Upper lobe of left lung (tissue), 4 donors: ENCODE results near the gene ATG2B.

ENCODE experiments used
- EP300 ChIP-seq, 4 donors: sonication (generic); formaldehyde crosslinking; IDR thresholded peaks; one replicate each; pipeline ENCODE4 v1.5.1; 2017; ENCODE audit warnings: antibody characterized with exemption in 4 of 4, control low read depth in 2 of 4
- POLR2A ChIP-seq, 4 donors: fragments of 450-650 bp; IDR thresholded peaks; one replicate each; pipeline ENCODE4 v1.5.1; 2016 to 2017; ENCODE audit warnings: antibody characterized with exemption in 4 of 4, mild to moderate bottlenecking in 2 of 4
- POLR2AphosphoS5 ChIP-seq, 2 donors: sonication (generic); formaldehyde crosslinking; IDR thresholded peaks; one replicate each; pipeline ENCODE4 v1.5.1; 2017; ENCODE audit warnings: antibody characterized with exemption in 2 of 2
- TF ChIP-seq, protein P1 (sequence below), 6 experiments: fragments of 450-650 bp in 4 of 6; fragments of 200-600 bp in 2 of 6; sonication (generic) in 2 of 6; IDR thresholded peaks; one replicate each; pipeline ENCODE4 v1.5.1; 2016 to 2019; ENCODE audit warnings: antibody characterized with exemption in 6 of 6

DNA sequence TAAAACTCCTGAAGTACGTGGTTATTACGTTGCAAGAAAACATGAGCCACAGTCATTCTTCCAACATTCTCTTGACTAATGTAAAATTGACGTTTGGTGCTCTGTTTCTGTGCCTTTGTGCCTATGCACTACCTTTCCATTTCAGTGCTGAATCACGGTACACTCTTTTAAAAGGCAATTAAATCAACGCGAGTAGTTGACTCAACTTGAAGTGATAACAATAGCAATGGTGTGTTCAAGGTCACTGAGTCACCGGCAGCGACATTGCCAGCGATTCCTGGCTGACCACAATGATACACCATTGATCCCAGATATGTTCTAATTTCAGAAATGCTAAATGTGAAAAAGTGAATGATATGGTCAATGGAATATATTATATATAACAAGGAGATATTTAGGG lies 46.6 kb upstream of the ATG2B start:
- TF ChIP-seq POLR2A (IDR thresholded peaks at IDR 0.05) (no peak), EP300 (IDR thresholded peaks at IDR 0.05) (no peak), POLR2AphosphoS5 (IDR thresholded peaks at IDR 0.05) (no peak)
- TF ChIP-seq, protein P1, sequence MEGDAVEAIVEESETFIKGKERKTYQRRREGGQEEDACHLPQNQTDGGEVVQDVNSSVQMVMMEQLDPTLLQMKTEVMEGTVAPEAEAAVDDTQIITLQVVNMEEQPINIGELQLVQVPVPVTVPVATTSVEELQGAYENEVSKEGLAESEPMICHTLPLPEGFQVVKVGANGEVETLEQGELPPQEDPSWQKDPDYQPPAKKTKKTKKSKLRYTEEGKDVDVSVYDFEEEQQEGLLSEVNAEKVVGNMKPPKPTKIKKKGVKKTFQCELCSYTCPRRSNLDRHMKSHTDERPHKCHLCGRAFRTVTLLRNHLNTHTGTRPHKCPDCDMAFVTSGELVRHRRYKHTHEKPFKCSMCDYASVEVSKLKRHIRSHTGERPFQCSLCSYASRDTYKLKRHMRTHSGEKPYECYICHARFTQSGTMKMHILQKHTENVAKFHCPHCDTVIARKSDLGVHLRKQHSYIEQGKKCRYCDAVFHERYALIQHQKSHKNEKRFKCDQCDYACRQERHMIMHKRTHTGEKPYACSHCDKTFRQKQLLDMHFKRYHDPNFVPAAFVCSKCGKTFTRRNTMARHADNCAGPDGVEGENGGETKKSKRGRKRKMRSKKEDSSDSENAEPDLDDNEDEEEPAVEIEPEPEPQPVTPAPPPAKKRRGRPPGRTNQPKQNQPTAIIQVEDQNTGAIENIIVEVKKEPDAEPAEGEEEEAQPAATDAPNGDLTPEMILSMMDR (IDR thresholded peaks at IDR 0.05), result no peak
